ENCODE results near the gene VSTM4. TPM values are rescaled to one million over a fixed set of nuclear protein-coding genes. Genes with fewer than 3 reads are reported as not detected.

VSTM4 gene
- total RNA-seq, 2 donors from 2014 or later: 6.9 to 36.0 TPM

DNA sequence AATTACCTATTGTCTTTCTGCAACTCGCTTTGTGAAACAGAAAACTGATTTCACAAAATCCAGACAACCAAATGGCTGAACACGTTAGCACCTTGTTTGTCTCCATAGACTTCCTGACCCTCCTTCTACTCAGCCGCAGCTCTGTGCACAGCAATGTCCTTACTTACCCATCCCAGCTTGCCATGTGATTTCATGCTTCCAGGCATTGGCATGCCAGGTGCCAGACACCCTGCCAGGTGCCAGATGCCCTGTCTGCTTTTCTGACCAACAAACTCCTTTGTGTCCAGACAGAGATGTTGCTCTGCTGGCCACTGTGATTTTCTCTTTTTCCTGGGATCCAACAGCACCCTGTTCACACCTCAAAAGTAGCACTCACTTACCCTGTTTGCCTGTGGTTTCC lies 34.6 kb upstream of the VSTM4 start:
- Histone ChIP-seq H3K36me3 (no peaks in the 10 kb centered on the region), H3K27ac (no peak overlapping the region), H3K27me3 (replicated peaks; ENCODE audit: insufficient read depth) (no peaks in the 10 kb centered on the region), H3K4me1 (replicated peaks) (no peaks in the 10 kb centered on the region), H3K4me3 (no peak overlapping the region), H3K9me3 (no peaks in the 10 kb centered on the region)
- intact Hi-C loops (cut with DNase I): no loop called here
- TF ChIP-seq, protein P1, sequence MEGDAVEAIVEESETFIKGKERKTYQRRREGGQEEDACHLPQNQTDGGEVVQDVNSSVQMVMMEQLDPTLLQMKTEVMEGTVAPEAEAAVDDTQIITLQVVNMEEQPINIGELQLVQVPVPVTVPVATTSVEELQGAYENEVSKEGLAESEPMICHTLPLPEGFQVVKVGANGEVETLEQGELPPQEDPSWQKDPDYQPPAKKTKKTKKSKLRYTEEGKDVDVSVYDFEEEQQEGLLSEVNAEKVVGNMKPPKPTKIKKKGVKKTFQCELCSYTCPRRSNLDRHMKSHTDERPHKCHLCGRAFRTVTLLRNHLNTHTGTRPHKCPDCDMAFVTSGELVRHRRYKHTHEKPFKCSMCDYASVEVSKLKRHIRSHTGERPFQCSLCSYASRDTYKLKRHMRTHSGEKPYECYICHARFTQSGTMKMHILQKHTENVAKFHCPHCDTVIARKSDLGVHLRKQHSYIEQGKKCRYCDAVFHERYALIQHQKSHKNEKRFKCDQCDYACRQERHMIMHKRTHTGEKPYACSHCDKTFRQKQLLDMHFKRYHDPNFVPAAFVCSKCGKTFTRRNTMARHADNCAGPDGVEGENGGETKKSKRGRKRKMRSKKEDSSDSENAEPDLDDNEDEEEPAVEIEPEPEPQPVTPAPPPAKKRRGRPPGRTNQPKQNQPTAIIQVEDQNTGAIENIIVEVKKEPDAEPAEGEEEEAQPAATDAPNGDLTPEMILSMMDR (IDR thresholded peaks at IDR 0.05): no peak
- no peak for TF ChIP-seq POLR2AphosphoS5 (IDR thresholded peaks at IDR 0.05)
- no peak for TF ChIP-seq POLR2A (IDR thresholded peaks at IDR 0.05)
- DNase-seq (ENCODE audit: low spot score): no peak
- 84% methylated on average over 3 of the region's 3 CpGs for WGBS

DNA sequence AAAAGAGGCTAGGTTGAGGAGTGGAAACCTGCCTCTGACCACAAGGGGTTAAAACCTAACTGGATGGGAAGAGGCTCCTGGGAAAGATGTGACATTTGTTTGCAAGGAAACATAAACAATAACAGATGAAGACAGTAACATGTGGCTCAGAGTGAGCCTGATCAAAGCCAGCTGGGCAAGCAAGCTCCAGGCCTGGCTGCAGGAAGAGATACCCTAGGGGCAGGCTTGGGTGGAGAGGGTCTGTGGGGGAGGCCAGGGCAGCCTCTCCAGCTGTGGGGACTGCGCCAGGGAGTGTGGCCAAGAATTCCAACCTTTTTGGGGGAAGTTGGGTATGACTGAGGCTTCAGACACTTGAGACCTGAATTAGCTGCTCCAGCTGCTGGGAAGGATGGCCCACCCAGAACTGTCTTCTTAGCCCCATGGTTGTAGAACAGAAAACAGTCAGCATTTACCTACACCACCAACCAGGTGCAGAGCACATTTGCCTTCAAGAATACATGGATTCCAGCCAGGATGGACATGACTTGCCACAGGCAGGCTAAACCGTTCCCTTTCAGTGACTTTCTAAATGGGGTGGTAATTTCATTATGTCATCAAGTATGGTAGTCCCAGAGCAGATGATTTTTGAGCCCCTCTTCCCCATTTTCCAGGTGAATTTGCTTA lies 28.9 kb upstream of the VSTM4 start:
- 85% methylated on average over 2 of the region's 2 CpGs for WGBS
- no peaks in the 10 kb centered on the region for H3K4me1 ChIP-seq (replicated peaks)
- DNase-seq (ENCODE audit: low spot score): no peak
- no peak for TF ChIP-seq POLR2AphosphoS5 (IDR thresholded peaks at IDR 0.05)
- TF ChIP-seq, protein P1 (IDR thresholded peaks at IDR 0.05): no peak
- no peak for TF ChIP-seq POLR2A (IDR thresholded peaks at IDR 0.05)
- H3K4me3 ChIP-seq: no peak overlapping the region
- H3K27ac ChIP-seq: no peak overlapping the region
- intact Hi-C loops (cut with DNase I): no loop called here
- H3K27me3 ChIP-seq (replicated peaks; ENCODE audit: insufficient read depth): no peaks in the 10 kb centered on the region
- H3K9me3 ChIP-seq: no peaks in the 10 kb centered on the region
- H3K36me3 ChIP-seq: no peaks in the 10 kb centered on the region

DNA sequence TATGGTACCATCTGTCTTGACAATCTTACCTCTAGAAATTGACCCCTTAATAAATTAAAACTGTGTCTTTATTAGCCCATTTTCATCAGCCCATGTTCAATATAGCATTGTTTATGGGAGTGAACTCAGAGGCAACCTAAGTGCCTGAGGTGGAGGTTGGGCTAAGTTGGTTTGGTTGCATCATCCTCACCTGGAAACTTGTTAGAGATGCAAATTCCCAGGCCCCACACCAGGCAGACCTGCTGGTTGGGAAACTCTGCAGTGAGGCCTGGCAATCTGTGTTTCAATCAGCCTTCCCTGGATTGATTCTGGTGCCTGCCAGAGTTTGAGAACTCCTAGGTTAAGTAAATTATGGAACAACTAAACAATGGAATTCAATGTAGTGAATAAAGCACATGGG lies 27.9 kb upstream of the VSTM4 start:
- TF ChIP-seq POLR2A (IDR thresholded peaks at IDR 0.05): no peak
- TF ChIP-seq, protein P1 (IDR thresholded peaks at IDR 0.05): no peak
- TF ChIP-seq POLR2AphosphoS5 (IDR thresholded peaks at IDR 0.05): no peak
- intact Hi-C loops (cut with DNase I): no loop called here
- H3K27ac ChIP-seq: no peak overlapping the region
- no peak for DNase-seq (ENCODE audit: low spot score)
- H3K4me1 ChIP-seq (replicated peaks): no peaks in the 10 kb centered on the region
- no peaks in the 10 kb centered on the region for H3K27me3 ChIP-seq (replicated peaks; ENCODE audit: insufficient read depth)
- H3K9me3 ChIP-seq: no peaks in the 10 kb centered on the region
- H3K4me3 ChIP-seq: no peak overlapping the region
- H3K36me3 ChIP-seq: no peaks in the 10 kb centered on the region

DNA sequence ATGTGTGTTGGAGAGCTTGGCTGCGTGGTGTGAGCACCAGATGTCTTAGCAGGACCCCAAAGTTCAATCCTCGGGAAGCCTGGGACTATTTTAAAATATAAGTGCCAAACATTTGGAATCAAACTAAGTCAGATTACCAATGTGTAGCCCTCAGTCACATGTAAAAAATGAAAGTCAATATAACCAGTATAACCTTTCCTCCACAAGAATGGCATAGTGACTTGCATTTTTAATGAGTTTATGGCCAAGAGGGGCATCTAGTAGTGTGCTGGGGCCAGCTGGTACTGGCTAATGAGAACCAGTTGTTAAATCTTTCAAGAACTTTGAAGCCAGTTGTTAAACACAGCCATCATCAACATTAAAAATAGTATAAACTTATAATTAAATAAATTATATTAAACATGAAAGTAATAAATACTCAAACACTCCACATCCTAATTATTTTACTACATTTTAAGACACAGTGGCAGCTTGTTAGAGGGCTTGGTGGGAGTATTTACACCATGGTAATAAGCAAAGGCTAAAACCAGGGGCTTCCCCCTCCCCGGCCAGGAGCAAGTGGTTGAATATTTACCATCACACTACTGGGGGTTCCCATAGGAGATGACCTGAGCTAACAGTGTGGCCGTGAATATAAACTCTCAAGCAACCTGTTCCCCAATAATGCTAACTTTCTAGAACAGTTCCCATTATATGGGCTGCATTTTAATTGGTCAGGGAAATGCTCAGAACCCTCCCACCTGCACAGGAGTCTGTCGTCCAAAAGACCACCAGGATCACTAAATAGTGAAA lies 26.4 kb upstream of the VSTM4 start:
- Histone ChIP-seq H3K27me3 (replicated peaks; ENCODE audit: insufficient read depth) (no peaks in the 10 kb centered on the region), H3K27ac (no peak overlapping the region), H3K4me1 (replicated peaks) (no peaks in the 10 kb centered on the region), H3K4me3 (no peak overlapping the region), H3K9me3 (no peaks in the 10 kb centered on the region), H3K36me3 (no peaks in the 10 kb centered on the region)
- intact Hi-C loops (cut with DNase I): no loop called here
- DNase-seq (ENCODE audit: low spot score): no peak
- 79% methylated on average over 5 of the region's 5 CpGs for WGBS
- TF ChIP-seq POLR2AphosphoS5 (IDR thresholded peaks at IDR 0.05) (no peak), POLR2A (IDR thresholded peaks at IDR 0.05) (no peak)
- TF ChIP-seq, protein P1 (IDR thresholded peaks at IDR 0.05): no peak
